Effector memory CD8-positive, alpha-beta T cell (primary cell): ENCODE data around the gene ARSI.
"Not testable (repeated sequence)": the region's sequence is repeated elsewhere in the genome, so short reads cannot be mapped to it uniquely, and the experiment has no call there.

Experiments
- ATAC-seq: fragments of 150-1000 bp; cut with Tn5 transposase; replicated peaks from 2 replicates; pipeline ENCODE4 v1.10.0; 2021; ENCODE audit warnings: mild to moderate bottlenecking, moderate library complexity
- DNase-seq, 3 experiments: peaks; one replicate each; pipeline ENCODE4 v3.0.0; 2021
- H3K27ac Mint-ChIP-seq, 2 donors: one replicate each; pipeline ENCODE4 v1.8.0; 2022; ENCODE audit warnings: mild to moderate bottlenecking in 2 of 2, mixed read lengths in 2 of 2, moderate library complexity in 2 of 2
- H3K27me3 Mint-ChIP-seq, 2 donors: one replicate each; pipeline ENCODE4 v1.8.0; 2022; ENCODE audit warnings: mixed read lengths in 2 of 2
- H3K36me3 Mint-ChIP-seq: one replicate; pipeline ENCODE4 v1.8.0; 2022; ENCODE audit warnings: mild to moderate bottlenecking, moderate library complexity, mixed read lengths; ENCODE audit not compliant: insufficient read depth
- H3K4me1 Mint-ChIP-seq, 2 donors: one replicate each; pipeline ENCODE4 v1.8.0; 2022; ENCODE audit warnings: low read depth in 2 of 2, mixed read lengths in 2 of 2
- H3K4me3 Mint-ChIP-seq, 2 donors: one replicate each; pipeline ENCODE4 v1.8.0; 2022; ENCODE audit warnings: mild to moderate bottlenecking in 2 of 2, mixed read lengths in 2 of 2, moderate library complexity in 2 of 2
- H3K9me3 Mint-ChIP-seq, 2 donors: one replicate each; pipeline ENCODE4 v1.8.0; 2022; ENCODE audit warnings: mixed read lengths in 2 of 2

ARSI gene

GRCh38 chr5:150256410-150257064, 46.2 kb downstream of the ARSI start:
- ATAC-seq (no peak), DNase-seq (no peak)
- no peaks in the 10 kb centered on the region for H3K9me3 Mint-ChIP-seq
- H3K36me3 Mint-ChIP-seq, result no peaks in the 10 kb centered on the region
- H3K4me1 Mint-ChIP-seq, result no peaks in the 10 kb centered on the region
- no peak overlapping the region for H3K4me3 Mint-ChIP-seq
- peaks cover 0 to 11% of the 10 kb centered on the region in 2 donors for H3K27me3 Mint-ChIP-seq
- H3K27ac Mint-ChIP-seq, result no peak overlapping the region

DNA sequence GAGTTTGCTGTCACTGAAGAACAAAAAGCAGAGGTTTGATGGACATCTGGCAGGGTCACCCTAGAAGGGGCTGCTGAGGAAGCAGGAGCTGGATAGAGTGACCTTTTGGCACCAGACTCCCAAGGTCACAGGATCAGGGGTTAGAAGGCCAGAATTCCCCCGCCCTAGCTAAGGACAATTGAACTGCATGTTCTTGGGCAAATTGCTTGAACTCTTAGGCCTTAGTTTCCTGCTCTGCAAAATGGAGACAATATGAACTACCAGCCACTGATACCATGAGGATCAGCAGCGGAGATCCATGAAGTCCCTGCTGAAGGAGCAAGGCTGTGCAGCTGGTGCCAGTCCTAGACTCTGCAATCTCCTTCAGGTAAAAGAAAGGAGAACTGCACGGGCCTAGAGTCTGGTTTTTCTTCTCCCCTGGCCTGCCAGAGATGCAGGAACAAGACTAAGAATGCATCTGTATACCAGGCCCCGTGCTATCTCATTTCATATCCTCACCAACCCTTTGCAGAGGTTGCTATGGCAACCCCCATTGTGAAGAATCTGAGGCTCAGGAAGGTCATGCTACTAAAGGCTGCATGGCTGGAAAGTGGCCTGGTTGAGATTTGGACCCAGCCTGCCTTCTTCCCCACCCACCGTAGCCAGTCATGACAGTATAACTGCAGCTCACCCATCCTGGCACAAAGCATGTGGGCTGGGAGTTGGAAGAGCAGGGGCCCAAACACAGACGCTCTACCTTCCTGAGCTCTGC, 46.9 kb downstream of the ARSI start:
- Mint-ChIP-seq H3K4me3 (no peak overlapping the region), H3K27me3 (peaks cover 0 to 15% of the 10 kb centered on the region in 2 donors), H3K4me1 (no peaks in the 10 kb centered on the region), H3K27ac (no peak overlapping the region), H3K9me3 (no peaks in the 10 kb centered on the region), H3K36me3 (no peaks in the 10 kb centered on the region)
- DNase-seq (no peak), ATAC-seq (no peak)

DNA sequence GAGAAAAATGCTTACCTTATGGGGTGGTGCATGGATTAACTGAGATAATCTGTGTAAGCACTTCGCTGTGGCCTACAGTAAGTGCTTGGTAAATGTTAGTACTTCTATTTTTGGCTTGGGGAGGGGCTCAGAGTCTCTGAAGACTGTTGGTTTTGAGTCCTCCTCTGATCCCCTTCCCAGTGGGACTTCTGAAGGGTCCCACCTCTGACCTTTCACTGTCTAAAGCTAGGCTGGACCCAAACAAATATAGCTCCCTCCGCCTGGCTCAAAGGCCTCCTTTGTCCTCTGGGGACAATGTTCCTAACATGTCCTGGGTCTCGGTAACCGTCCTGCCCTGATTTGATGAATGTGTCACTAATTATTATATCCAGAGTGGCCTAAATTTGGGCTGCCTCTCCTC, 47.9 kb downstream of the ARSI start:
- DNase-seq (no peak), ATAC-seq (no peak)
- no peaks in the 10 kb centered on the region for H3K4me1 Mint-ChIP-seq
- peaks cover 3 to 20% of the 10 kb centered on the region in 2 donors for H3K27me3 Mint-ChIP-seq
- no peaks in the 10 kb centered on the region for H3K9me3 Mint-ChIP-seq
- H3K36me3 Mint-ChIP-seq, result no peaks in the 10 kb centered on the region
- no peak overlapping the region for H3K27ac Mint-ChIP-seq
- H3K4me3 Mint-ChIP-seq, result no peak overlapping the region

DNA sequence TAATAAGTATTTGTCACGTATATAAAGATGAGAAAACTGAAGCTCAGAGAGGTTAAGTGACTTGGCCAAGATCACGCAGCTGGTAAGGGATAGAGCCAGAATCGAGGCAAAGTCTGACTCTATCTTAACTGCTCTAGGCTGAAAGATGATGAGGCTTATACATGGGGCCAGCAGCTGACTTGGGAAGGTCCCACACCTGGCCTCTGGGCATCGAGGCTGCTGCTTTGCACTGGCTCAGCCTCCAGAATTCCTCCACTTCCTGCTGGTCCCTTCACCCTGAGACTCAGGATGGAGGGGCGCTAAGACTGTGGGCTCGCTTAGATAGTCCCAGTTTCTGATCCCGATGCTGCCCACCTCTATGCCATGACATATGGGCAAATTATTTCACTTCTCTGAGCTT, 48.3 kb downstream of the ARSI start:
- no peak overlapping the region for H3K4me3 Mint-ChIP-seq
- H3K4me1 Mint-ChIP-seq, result no peaks in the 10 kb centered on the region
- DNase-seq (no peak), ATAC-seq (no peak)
- H3K27ac Mint-ChIP-seq, result peak overlapping the region in 1 of 2 donors; percentile 54
- H3K9me3 Mint-ChIP-seq, result no peaks in the 10 kb centered on the region
- H3K36me3 Mint-ChIP-seq, result no peaks in the 10 kb centered on the region
- peaks cover 6 to 24% of the 10 kb centered on the region in 2 donors for H3K27me3 Mint-ChIP-seq

DNA sequence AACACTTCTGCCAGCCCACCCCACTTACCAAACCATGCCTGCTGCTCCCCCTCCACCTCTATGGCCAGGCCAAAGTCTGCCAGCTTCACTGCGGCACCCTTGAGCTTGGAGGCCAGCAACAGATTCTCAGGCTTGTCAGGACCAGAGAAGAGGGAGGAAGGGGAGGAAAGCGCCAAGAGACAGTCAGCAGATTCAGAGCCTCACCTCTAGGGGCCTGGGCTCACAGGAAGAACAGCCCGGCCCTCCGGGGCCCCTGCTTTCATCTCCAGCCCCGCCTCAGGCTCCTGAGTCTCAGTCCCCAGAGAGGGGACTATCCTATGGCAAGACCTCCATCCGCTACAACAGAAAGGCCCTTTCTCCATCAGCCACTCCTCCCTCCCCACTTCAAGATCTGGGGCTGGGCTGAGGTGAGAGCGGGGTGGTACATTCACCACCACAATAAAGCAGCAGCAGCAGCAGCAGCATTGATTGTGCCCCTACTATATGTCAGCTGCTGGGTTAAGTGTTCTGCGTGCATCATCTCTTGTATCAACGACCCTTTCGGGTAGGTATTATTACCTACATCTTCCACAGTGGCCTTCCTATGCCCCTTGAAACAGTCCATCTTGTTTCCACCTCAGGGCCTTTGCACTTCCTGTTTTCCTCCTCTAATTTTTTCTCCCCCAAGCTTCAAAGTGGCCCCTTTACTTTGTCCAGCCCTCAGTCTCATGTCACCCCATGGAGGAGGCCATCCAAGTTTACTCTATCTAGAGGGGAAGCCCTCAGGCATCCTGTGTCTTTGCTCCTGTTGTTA, 49.1 kb downstream of the ARSI start:
- Mint-ChIP-seq H3K9me3 (no peaks in the 10 kb centered on the region), H3K4me1 (no peaks in the 10 kb centered on the region), H3K4me3 (no peak overlapping the region), H3K27me3 (peaks cover 6 to 31% of the 10 kb centered on the region in 2 donors), H3K36me3 (no peaks in the 10 kb centered on the region), H3K27ac (peak overlapping the region in 1 of 2 donors; percentile 54)
- ATAC-seq, result no peak
- no peak for DNase-seq

DNA sequence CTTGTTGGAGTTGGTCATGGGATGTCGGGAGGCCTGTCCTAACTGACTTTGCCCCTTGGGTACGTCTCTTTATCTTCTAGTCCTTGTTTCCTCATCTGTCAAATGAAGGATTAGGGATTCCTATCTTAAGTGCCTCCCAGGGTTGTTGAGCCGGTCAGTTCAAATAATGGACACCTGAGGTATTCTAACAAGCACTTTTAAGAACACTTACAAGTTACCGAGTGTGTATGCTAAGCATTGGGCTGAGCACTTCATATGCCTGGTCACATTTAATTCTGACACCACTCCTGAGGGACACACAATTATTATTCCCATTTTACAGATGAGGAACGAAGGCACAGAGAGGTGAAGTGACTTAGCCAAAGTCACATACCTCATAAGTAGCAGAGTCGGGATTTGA, 50.2 kb downstream of the ARSI start:
- H3K27ac Mint-ChIP-seq, result no peak overlapping the region
- DNase-seq (no peak), ATAC-seq (no peak)
- H3K36me3 Mint-ChIP-seq, result no peaks in the 10 kb centered on the region
- H3K9me3 Mint-ChIP-seq, result no peaks in the 10 kb centered on the region
- H3K27me3 Mint-ChIP-seq, result peaks cover 6 to 32% of the 10 kb centered on the region in 2 donors
- no peak overlapping the region for H3K4me3 Mint-ChIP-seq
- H3K4me1 Mint-ChIP-seq, result no peaks in the 10 kb centered on the region

GRCh38 chr5:150251504-150251903, 51.2 kb downstream of the ARSI start:
- ATAC-seq (no peak), DNase-seq (no peak)
- Mint-ChIP-seq H3K36me3 (no peaks in the 10 kb centered on the region), H3K27ac (no peak overlapping the region), H3K4me1 (no peaks in the 10 kb centered on the region), H3K9me3 (no peaks in the 10 kb centered on the region), H3K4me3 (no peak overlapping the region), H3K27me3 (peaks cover 6 to 27% of the 10 kb centered on the region in 2 donors)

DNA sequence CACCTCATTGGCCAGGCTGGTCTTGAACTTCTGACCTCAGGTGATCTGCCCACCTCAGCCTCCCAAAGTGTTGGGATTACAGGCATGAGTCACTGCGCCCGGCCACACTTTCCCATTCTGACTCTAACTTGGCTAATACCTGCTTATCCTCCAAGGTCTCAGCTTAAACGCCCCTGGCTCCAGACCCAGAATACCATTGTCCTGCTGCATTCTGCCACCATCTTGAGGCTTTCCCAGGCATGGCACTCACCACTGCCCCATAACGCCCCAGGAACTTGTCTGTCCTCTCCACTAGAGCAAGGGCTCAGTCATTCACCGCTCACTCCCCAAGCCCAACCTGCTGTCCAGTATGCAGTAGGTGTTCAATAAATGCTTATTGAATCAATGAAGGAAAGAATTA, 53.0 kb downstream of the ARSI start:
- Mint-ChIP-seq H3K27ac (no peak overlapping the region), H3K4me1 (no peaks in the 10 kb centered on the region), H3K27me3 (peaks cover 6 to 38% of the 10 kb centered on the region in 2 donors), H3K4me3 (no peak overlapping the region), H3K9me3 (no peaks in the 10 kb centered on the region), H3K36me3 (no peaks in the 10 kb centered on the region)
- DNase-seq (no peak), ATAC-seq (no peak)

- ATAC-seq (no peak), DNase-seq (no peak)
- Mint-ChIP-seq H3K9me3 (no peaks in the 10 kb centered on the region), H3K4me3 (no peak overlapping the region), H3K27me3 (peaks cover 6 to 46% of the 10 kb centered on the region in 2 donors), H3K36me3 (no peaks in the 10 kb centered on the region), H3K27ac (no peak overlapping the region), H3K4me1 (no peaks in the 10 kb centered on the region)
Observed at GRCh38 chr5:150248946-150249345, 53.8 kb downstream of the ARSI start.

DNA sequence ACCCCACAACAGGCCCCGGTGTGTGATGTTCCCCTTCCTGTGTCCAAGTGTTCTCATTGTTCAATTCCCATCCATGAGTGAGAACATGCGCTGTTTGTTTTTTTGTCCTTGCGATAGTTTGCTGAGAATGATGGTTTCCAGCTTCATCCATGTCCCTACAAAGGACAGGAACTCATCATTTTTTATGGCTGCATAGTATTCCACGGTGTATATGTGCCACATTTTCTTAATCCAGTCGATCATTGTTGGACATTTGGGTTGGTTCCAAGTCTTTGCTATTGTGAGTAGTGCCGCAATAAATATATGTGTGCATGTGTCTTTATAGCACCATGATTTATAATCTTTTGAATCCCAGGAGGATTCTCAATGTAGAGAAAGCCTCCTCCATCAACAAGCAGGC, 54.2 kb downstream of the ARSI start:
- H3K27ac Mint-ChIP-seq, DNase-seq, H3K4me1 Mint-ChIP-seq, H3K9me3 Mint-ChIP-seq, H3K36me3 Mint-ChIP-seq, H3K4me3 Mint-ChIP-seq, ATAC-seq: not testable (repeated sequence)
- H3K27me3 Mint-ChIP-seq, result peaks cover 6 to 48% of the 10 kb centered on the region in 2 donors

DNA sequence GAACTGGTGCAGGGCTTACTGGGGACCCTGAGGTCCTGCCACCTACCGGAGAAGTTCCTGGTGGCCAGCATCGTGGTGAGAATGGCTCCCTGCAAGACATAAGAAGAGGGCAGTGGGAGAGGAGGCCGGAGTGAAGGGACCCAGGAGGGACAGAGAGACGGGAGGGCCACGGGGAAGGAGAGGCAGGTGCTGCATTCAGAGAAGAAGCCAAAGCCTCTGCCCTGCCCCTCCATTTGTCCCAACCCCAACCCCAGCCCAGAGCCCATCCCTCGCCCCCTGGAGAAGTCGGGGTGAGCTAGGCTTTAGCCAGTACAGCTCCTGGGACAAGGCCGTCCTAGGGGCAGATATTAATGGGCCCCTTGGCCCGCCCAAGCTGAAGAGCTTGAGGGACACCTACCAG, 55.0 kb downstream of the ARSI start:
- Mint-ChIP-seq H3K27me3 (peaks cover 6 to 48% of the 10 kb centered on the region in 2 donors), H3K36me3 (no peaks in the 10 kb centered on the region), H3K9me3 (no peaks in the 10 kb centered on the region), H3K4me3 (no peak overlapping the region), H3K4me1 (no peaks in the 10 kb centered on the region), H3K27ac (no peak overlapping the region)
- ATAC-seq (no peak), DNase-seq (no peak)

DNA sequence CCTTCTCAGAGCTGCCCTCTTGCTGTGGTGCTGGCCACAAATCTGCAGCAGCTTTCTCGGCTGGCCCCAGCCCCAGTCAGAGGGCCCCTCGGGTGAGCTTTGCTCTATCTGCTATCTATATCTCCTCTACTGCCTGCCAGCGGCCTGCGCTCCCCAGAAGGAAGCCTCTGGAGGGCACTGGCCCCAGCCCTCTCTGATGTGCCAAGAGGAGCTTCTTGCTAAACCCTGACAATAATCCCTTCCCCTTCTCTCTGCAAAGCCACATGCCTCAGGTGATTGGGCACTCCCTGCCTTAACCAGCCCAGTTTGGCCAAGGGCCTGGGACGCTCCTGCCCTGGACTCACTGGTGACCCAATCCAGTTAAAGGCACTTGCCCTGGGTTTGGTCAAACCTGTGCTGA, 55.9 kb downstream of the ARSI start:
- Mint-ChIP-seq H3K4me1 (no peaks in the 10 kb centered on the region), H3K27ac (peak overlapping the region in 1 of 2 donors; percentile 83), H3K4me3 (no peak overlapping the region), H3K36me3 (no peaks in the 10 kb centered on the region), H3K27me3 (peaks cover 6 to 46% of the 10 kb centered on the region in 2 donors), H3K9me3 (no peaks in the 10 kb centered on the region)
- ATAC-seq, result no peak
- DNase-seq, result no peak

- H3K9me3 Mint-ChIP-seq, result no peaks in the 10 kb centered on the region
- no peaks in the 10 kb centered on the region for H3K4me1 Mint-ChIP-seq
- no peaks in the 10 kb centered on the region for H3K36me3 Mint-ChIP-seq
- H3K4me3 Mint-ChIP-seq, result no peak overlapping the region
- peaks cover 6 to 42% of the 10 kb centered on the region in 2 donors for H3K27me3 Mint-ChIP-seq
- ATAC-seq (no peak), DNase-seq (no peak)
- H3K27ac Mint-ChIP-seq, result no peak overlapping the region
Observed at GRCh38 chr5:150246429-150246828, 56.3 kb downstream of the ARSI start.
